DLD1 (cell line): ENCODE measurements around the gene RPLP2.

Experiments
- in situ Hi-C: cut with HindIII; loops from 2 replicates; pipeline ENCODE4 v1.10.0; 2017; ENCODE audit warnings: low sequenced_read_pairs

The RPLP2 gene

DNA sequence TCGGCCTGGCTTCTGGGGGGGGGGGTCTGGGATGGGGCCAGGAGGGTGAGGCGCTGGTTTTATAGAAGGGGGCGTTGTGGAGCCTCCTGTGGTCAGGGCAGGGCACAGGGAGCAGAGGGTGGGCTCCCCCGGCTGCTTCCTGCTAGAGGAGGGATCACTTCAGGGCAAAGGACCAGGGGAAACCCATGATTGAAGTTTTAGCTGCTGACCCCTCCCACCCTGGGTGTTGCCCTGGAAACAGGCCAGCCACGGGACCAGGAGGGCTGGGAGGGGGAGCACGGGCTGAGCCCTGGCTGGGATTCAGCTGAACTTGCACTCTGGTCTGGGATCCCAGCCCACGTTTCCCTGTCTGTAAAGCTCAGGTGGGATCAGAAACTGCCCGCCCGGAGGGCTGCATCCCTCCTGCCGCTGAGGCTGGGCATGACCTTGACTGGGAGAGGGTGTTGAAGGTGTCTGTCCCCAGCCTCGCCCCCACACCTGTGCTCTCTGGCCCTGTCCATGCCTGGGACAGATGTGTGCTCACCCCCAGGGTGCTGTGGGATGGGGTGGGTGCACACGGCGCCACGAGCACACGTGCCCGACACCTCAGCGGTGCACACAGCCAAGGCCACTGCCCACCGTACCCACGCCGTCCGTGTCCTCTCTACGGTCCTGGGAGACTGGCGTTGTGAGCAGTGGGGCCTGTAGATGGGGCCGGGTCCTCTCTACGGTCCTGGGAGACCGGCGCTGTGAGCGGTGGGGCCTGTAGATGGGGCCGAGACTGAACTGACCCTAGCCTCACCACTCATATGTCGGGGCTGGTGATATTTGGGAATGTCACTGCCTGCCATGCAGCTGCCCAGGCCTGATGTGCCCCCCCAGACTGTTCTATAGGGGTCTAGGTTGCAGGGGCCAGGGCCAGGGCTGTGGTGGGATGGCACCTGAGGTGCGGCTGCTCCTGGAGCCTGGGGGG, 35.2 kb downstream of the RPLP2 start:
- in situ Hi-C loops, result no loop called here

DNA sequence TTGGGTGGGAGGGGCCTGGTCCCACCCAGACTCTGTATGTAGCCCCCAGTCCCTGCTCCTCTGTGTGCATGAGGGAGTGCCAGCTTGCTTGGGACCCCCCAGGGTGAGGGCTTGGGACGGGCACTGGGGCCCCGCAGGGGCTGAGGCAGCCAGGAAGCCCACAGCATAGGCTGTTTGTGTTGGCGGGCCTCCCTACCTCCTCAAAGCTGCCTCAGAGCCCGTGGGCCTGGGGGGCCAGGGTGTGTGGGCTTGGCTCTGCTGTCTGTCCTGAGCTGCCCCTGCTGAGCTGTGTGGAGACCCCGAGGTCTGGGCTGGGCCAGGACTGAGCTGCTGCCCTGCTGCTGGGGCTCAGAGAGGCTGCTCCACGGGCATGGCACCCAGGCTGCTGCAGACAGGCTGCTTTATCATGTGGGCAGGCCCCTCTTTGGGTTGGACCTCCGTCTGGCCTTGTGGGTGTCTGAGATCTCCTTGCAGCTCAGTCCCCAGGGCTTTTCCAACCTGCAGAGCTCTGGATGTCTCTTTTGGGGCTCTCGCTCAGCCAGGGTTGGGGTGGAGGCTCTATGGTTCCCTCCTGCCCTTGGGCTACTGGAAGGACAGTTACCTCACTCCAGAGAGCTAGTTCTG, 36.2 kb downstream of the RPLP2 start:
- in situ Hi-C loops, result no loop called here

DNA sequence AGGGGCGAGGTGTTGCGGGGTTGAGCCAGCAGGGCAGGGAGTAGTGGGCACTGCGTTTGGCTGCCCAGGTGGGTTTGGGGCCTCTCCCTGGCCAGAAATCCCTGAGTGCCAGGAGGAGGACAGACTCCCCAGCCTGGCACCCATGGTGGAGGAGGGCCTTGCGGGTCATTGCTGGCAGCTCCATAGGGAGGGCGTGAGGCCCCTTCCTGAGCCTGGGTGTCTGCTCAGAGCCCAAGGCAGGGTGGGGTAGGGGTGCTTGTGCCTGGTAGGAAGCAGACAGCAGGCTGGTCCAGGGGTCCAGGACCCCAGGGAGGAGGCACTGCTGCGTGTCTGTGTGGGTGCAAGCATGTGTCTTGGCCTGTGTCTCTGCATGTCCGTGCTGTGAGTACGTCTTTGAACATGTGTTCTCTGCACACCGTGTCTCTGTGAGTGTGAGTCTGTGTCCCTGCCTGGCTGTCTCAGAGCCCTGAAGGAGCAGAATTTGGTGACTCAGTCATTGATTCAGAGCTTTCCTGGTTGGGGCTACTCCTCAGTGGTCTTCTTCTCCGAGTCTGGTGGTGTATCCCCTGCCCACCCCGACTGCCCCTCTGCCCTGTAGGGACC, 36.8 kb downstream of the RPLP2 start:
- in situ Hi-C loops, result no loop called here

- in situ Hi-C loops, result no loop called here
These were observed 38.1 kb downstream of the RPLP2 start for GRCh38 chr11:847876-848275.

DNA sequence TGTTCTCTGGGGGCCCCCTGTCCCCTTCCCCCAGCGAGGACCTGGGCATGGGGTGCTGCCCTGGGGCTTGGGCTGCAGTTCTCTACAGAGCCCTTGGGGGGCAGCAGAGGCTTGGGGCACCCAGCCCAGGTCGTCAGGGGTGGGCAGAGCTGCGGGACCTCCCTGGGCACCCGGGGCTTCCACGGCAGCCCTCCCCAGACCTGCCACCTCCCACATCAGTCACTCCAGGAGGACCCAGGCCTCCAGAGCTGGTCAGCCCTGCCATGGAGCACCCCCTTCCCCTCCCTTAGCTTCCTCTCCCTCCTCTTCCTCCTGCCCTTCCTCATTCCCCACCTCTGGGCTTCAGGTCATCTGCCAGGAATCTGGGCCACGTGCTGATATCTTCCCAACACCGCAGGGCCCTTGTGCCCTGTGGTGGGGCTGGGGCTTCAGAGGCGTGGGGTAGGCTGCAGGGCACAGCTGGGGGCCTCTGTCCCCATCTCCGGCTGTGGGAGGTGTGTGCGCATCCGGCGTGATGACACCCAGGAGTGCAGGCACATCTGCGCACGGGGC, 38.7 kb downstream of the RPLP2 start:
- in situ Hi-C loops, result no loop called here

DNA sequence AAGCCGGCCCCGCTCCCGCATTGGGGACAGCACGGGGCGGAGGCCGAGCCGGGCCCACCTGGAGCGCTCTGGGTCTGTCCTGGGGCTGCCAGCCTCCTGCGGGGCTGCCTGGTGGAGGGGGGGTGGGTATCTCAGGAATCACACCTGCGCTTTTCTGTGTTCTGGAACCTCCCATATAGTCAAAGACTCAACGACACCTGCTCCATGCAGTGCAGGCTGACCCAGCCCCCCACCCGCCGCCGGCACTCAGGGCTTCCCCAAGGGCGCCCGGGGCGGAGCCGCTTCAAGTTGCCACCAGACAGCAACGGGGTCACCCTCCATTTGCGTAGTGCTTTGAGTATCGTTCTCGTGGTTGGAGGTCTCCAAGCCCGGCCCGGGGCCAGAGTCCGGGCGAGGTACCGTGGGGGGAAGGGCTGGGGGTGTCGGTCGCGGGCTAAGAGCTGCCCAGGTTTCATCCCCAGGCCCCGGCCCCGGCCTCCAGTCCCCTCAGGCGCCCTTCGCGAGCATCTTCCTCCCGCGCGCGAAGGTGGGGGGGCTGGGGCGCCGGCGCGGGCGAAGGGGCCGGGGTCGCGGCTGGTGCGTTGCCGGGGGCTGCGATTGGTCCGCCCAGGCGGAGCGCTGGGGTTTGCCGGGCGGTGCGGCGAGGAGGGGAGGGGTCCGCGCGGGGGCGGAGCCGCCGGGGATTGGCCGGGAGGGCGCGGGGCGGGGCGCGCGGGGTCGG, 39.5 kb downstream of the RPLP2 start:
- in situ Hi-C loops, result no loop called here

- in situ Hi-C loops, result no loop called here
These were observed 40.4 kb downstream of the RPLP2 start for GRCh38 chr11:849951-850774.

DNA sequence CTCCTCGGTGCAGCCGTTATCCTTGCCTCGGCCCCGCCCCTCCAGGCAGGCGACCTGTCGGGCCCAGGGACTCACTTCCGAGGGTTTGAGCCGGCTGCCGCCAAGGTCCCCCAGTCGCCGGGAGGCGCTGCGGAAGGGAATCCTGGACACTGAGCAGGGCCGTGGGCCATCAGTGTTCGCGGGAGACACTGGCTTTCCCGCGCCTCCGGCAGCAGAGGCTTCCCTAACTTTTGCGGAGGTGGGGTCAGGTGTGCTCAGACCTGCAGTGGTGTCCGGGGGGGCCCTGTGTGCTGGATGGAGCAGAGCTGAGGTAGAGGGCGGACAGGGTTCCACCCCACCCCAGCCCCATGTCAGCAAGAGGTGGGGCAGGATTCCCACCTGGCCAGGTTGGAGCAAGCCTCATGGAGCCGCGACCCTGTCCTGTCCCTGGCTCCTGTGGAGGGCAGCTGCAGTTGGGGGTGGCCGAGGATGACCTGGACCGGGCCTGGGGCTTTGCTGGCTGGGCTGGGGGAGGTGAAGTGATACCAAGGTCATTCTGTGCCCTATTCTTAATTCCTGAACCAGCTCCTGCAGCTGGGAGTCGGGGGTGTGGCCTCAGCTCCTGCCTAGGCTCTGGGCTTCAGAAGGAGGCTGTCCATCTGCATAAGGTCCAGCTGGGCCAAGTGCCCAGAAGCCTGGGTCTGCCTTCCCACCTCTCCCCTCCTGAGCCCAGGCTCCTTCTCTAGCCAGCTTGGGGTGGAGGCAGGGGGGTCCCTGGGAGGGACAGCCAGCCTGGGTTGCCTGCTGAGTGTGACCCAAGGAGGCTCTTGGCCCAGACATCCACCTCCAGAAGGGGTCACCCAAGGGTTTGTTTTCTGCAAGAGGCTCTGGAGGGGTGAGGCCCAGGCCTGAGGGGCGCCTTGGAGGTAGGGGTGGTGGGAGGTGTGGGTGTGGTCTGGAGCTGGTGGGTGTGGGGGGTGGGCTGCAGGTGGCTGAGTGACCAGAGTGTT, 41.3 kb downstream of the RPLP2 start:
- in situ Hi-C loops, result no loop called here

- in situ Hi-C loops, result no loop called here
These were observed 43.0 kb downstream of the RPLP2 start for GRCh38 chr11:852762-853161.

DNA sequence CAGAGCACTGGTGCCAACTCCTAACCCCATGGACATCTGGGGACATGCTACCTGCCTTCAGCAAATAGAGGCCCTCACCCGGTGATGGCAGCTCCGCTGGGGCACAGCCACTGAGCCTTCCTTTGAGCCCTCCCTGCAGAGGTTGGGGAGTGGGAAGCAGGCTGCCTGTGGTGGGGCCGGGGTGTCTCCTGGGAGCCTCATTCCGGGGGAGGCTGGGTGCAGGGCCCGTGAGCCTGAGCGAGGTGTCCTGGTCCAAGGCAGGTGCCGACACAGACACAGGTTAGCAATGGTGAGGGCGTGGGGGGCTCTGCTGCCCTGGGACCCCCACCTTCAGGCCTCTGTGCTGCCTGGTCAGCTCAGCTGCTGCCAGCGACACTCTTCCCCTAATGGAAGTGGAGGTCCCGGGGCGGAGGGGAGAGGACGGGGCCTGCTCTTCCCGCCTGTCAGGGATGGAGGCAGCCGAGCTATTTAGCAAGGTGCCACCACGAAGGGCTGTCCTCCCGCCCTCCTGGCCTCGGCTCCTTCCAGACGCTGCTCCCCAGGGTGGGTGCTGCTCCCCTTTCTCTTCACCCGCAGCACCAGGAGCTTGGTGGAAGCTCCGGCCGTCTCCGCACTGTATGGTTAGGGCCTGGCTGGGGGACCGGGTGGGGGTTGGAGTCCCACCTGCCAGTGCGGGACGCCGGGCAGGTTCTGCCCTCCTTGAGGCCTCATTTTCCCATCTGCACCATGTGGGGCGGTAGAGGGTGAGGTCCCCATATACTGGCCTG, 44.1 kb downstream of the RPLP2 start:
- in situ Hi-C loops, result no loop called here

- in situ Hi-C loops, result no loop called here
These were observed 45.0 kb downstream of the RPLP2 start for GRCh38 chr11:854601-855329.

- in situ Hi-C loops, result no loop called here
These were observed 45.5 kb downstream of the RPLP2 start for GRCh38 chr11:855330-855674.

- in situ Hi-C loops, result no loop called here
These were observed 46.0 kb downstream of the RPLP2 start for GRCh38 chr11:855796-856195.

DNA sequence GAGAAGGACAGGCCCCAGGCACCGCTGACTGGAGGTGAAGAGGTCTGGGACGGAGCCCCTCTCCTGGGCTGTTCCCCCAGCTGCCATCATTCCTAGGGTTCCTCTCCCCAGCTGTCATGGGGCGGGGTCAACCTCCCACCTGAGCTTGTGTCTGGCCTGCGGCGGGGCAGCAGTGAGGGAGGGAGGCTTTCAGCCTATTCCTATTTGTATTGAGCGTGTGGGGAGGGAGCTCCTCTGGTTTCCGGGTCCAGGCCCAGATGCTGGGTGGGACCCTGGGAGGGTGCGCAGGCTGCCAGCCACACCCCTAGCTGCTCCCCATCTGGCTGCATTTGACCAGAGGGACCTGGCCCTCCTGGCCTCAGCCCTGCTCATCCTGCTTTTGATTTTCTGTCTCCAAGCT, 46.6 kb downstream of the RPLP2 start:
- in situ Hi-C loops, result no loop called here

DNA sequence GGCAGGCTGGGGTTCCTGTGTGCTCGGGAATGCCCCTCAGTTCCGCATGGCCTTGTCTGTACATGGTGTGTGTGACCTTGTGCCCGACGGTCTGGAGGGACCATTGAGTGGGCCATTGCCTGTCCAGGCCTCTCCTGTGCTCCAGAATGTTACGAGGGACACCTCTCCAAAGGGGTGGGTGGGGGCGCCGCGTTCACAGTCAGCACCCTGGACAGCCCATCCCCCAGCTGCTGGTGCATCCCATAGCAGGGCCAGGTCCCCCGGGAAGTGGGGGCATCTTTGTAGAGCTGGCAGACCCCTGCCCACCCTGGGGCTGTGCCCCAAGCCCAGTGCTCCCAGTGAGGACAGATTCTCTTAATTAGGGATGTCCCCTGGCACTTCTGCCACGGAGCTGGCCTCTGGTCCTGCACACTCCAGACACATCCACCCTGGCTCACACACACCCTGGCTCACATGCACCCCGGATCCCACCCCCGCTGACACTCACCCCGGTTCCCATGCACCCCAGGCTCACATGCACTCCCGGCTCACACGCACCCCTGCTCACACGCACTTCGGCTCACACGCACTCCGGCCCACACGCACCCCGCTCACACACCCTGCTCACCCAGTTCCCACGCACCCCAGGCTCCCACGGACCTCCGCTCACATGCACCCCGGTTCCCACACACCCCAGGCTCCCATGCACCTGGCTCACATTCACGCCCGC, 48.4 kb downstream of the RPLP2 start:
- in situ Hi-C loops, result no loop called here

- in situ Hi-C loops, result no loop called here
These were observed 49.1 kb downstream of the RPLP2 start for GRCh38 chr11:858762-859339.
